Gastroesophageal sphincter (tissue), 3 donors: ENCODE results near the gene CTIF.

Experiments
- EP300 ChIP-seq: sonication (generic); formaldehyde crosslinking; IDR thresholded peaks from one replicate; pipeline ENCODE4 v1.6.1; 2017; ENCODE audit warnings: antibody characterized with exemption, mild to moderate bottlenecking
- POLR2A ChIP-seq, 2 donors: fragments of 450-650 bp; IDR thresholded peaks; one replicate each; pipeline ENCODE4 v1.6.1; 2017; ENCODE audit warnings: antibody characterized with exemption in 2 of 2, mild to moderate bottlenecking in 2 of 2, moderate library complexity in 1 of 2
- POLR2AphosphoS5 ChIP-seq: sonication (generic); formaldehyde crosslinking; IDR thresholded peaks from one replicate; pipeline ENCODE4 v1.6.1; 2017; ENCODE audit warnings: antibody characterized with exemption
- TF ChIP-seq, protein P1 (sequence below), 4 experiments: fragments of 200-600 bp in 2 of 4; fragments of 450-650 bp in 2 of 4; sonication (generic) in 1 of 4; IDR thresholded peaks; one replicate each; pipeline ENCODE4 v1.5.1; 2017 to 2019; ENCODE audit warnings: antibody characterized with exemption in 4 of 4, mild to moderate bottlenecking in 2 of 4, moderate library complexity in 2 of 4

DNA sequence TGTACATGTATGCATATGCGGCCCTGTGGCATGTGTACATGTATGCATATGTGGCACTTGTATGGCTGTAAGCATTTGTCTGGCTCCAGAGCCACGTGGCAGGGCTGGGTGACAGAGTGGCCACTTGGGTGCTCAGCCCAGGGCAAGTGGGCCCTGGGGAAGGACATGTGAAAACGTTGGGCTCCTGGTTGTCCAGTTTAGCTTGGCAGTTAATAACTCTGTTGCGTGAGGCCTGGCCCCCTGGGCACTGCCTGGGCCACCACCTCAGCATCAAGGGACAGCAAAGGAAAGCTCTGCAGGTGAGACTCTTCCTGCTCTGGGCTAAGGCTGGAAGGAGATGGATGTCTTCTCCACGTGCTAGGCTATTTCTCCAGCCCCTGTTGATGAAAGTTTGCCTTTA is 119.9 kb downstream of the CTIF start:
- TF ChIP-seq, protein P1, sequence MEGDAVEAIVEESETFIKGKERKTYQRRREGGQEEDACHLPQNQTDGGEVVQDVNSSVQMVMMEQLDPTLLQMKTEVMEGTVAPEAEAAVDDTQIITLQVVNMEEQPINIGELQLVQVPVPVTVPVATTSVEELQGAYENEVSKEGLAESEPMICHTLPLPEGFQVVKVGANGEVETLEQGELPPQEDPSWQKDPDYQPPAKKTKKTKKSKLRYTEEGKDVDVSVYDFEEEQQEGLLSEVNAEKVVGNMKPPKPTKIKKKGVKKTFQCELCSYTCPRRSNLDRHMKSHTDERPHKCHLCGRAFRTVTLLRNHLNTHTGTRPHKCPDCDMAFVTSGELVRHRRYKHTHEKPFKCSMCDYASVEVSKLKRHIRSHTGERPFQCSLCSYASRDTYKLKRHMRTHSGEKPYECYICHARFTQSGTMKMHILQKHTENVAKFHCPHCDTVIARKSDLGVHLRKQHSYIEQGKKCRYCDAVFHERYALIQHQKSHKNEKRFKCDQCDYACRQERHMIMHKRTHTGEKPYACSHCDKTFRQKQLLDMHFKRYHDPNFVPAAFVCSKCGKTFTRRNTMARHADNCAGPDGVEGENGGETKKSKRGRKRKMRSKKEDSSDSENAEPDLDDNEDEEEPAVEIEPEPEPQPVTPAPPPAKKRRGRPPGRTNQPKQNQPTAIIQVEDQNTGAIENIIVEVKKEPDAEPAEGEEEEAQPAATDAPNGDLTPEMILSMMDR (IDR thresholded peaks at IDR 0.05), result no peak
- TF ChIP-seq POLR2A (IDR thresholded peaks at IDR 0.05), result no peak
- TF ChIP-seq EP300, result no peak
- no peak for TF ChIP-seq POLR2AphosphoS5
